PC-9 (cell line): ENCODE measurements around the gene KCTD13.

Experiments
- CTCF ChIP-seq: fragments of 200-600 bp; sonication (generic); conservative IDR thresholded peaks from 2 replicates; pipeline ENCODE4 v1.6.1; 2017; ENCODE audit warnings: mixed run types, antibody characterized with exemption, mild to moderate bottlenecking, moderate library complexity
- EZH2 ChIP-seq: fragments of 200-600 bp; sonication (generic); IDR thresholded peaks from 2 replicates; pipeline ENCODE4 v1.8.0; 2017; ENCODE audit warnings: antibody characterized with exemption, low read depth

GRCh38 chr16:29925105-29925756, 795 bp downstream of the KCTD13 start:
- TF ChIP-seq CTCF: no peak
- no peak for TF ChIP-seq EZH2
